ENCODE data around the gene MOGAT1. TPM values are rescaled to one million over a fixed set of nuclear protein-coding genes. Genes with fewer than 3 reads are reported as not detected.

MOGAT1 gene
- polyA plus RNA-seq, 1 donor, result not detected

DNA sequence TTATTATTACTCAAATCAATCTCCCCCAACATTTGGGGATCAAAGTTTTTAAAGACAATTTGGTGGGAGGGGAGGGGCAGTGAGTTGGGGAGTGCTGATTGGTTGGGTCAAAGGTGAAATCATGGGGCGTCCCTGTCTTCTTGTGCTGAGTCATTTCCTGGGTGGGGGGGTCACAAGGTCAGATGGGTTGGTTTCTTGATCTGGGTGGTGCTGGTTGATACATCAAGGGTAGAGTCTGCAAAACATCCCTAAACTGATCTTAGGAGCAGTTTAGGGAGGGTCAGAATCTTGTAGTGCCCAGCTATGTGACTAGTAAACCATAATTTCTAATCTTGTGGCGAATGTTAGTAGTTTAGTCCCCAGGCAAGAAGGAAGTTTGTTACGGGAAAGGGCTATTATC, 67.4 kb downstream of the MOGAT1 start:
- no peak overlapping the region for H3K27ac ChIP-seq (ENCODE audit: low read length)
- no peak overlapping the region for H3K4me3 ChIP-seq (ENCODE audit: low read length)
- H3K9me3 ChIP-seq (ENCODE audit: control insufficient read depth, low read depth, low read length), result no peaks in the 10 kb centered on the region
- DNase-seq, result no peak
- peaks cover 4% of the 10 kb centered on the region for H3K27me3 ChIP-seq (ENCODE audit: control insufficient read depth, insufficient read depth, low read length)
- H3K4me1 ChIP-seq (ENCODE audit: control insufficient read depth, insufficient read depth, low read length), result no peaks in the 10 kb centered on the region
- 0% methylated on average over 1 of the region's 3 CpGs for WGBS (ENCODE audit: insufficient coverage, low lambda C conversion rate)
- no peaks in the 10 kb centered on the region for H3K36me3 ChIP-seq (ENCODE audit: control insufficient read depth, insufficient read depth, low read length)

- no peak overlapping the region for H3K4me3 ChIP-seq (ENCODE audit: low read length)
Observed at GRCh38 chr2:222739939-222740338, 68.5 kb downstream of the MOGAT1 start.

GRCh38 chr2:222743251-222743812, 71.9 kb downstream of the MOGAT1 start:
- no peaks in the 10 kb centered on the region for H3K4me1 ChIP-seq (ENCODE audit: control insufficient read depth, insufficient read depth, low read length)
- DNase-seq, result no peak

More at GRCh38 chr2:222739939-222740338, 68.5 kb downstream of the MOGAT1 start:
- peaks cover 4% of the 10 kb centered on the region for H3K27me3 ChIP-seq (ENCODE audit: control insufficient read depth, insufficient read depth, low read length)
- H3K36me3 ChIP-seq (ENCODE audit: control insufficient read depth, insufficient read depth, low read length), result no peaks in the 10 kb centered on the region
- no CpG with 5 or more reads among the region's 4 CpGs for WGBS (ENCODE audit: insufficient coverage, low lambda C conversion rate)
- H3K27ac ChIP-seq (ENCODE audit: low read length), result no peak overlapping the region
- H3K4me1 ChIP-seq (ENCODE audit: control insufficient read depth, insufficient read depth, low read length), result no peaks in the 10 kb centered on the region
- DNase-seq, result no peak
- no peaks in the 10 kb centered on the region for H3K9me3 ChIP-seq (ENCODE audit: control insufficient read depth, low read depth, low read length)

GRCh38 chr2:222745836-222746559, 74.5 kb downstream of the MOGAT1 start:
- Histone ChIP-seq H3K36me3 (ENCODE audit: control insufficient read depth, insufficient read depth, low read length) (no peaks in the 10 kb centered on the region), H3K9me3 (ENCODE audit: control insufficient read depth, low read depth, low read length) (no peaks in the 10 kb centered on the region), H3K4me1 (ENCODE audit: control insufficient read depth, insufficient read depth, low read length) (no peaks in the 10 kb centered on the region), H3K4me3 (ENCODE audit: low read length) (no peak overlapping the region), H3K27me3 (ENCODE audit: control insufficient read depth, insufficient read depth, low read length) (no peaks in the 10 kb centered on the region), H3K27ac (ENCODE audit: low read length) (no peak overlapping the region)
- 83% methylated on average over 1 of the region's 8 CpGs for WGBS (ENCODE audit: insufficient coverage, low lambda C conversion rate)
- no peak for DNase-seq

More at GRCh38 chr2:222743251-222743812, 71.9 kb downstream of the MOGAT1 start:
- Histone ChIP-seq H3K36me3 (ENCODE audit: control insufficient read depth, insufficient read depth, low read length) (no peaks in the 10 kb centered on the region), H3K27ac (ENCODE audit: low read length) (no peak overlapping the region), H3K4me3 (ENCODE audit: low read length) (no peak overlapping the region), H3K9me3 (ENCODE audit: control insufficient read depth, low read depth, low read length) (no peaks in the 10 kb centered on the region), H3K27me3 (ENCODE audit: control insufficient read depth, insufficient read depth, low read length) (no peaks in the 10 kb centered on the region)
- WGBS (ENCODE audit: insufficient coverage, low lambda C conversion rate), result 100% methylated on average over 2 of the region's 10 CpGs

DNA sequence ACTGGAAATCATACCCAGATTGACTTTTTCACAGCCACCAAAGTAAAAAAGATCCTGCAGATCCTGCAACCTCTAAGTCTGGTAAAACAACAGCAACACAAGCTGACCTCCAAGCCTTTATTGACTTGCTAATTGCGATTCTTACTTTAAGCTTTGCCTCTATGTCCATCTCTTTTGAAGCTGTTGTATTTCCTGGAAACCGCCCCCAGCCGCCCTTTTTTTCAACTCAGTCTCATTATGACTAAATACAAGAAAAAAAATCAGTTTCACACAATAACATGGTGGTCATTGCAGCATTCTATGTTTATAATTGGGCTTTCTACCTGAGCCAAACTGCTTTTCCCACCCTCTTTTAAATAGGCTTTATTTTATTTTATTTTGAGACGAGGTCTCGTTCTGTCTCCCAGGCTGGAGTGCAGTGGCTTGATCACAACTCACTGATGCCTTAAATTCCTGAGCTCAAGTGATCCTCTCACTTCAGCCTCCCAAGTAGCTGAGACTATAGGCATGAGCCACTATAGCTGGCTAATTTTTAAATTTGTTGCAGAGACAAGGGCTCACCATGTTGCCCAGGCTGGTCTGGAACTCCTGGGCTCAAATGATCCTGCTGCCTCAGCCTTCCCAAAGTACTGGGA, 76.2 kb downstream of the MOGAT1 start:
- DNase-seq, result no peak
- H3K27ac ChIP-seq (ENCODE audit: low read length), result no peak overlapping the region
- no peak overlapping the region for H3K4me3 ChIP-seq (ENCODE audit: low read length)
- WGBS (ENCODE audit: insufficient coverage, low lambda C conversion rate), result 100% methylated on average over 1 of the region's 5 CpGs
- H3K36me3 ChIP-seq (ENCODE audit: control insufficient read depth, insufficient read depth, low read length), result no peaks in the 10 kb centered on the region
- H3K9me3 ChIP-seq (ENCODE audit: control insufficient read depth, low read depth, low read length), result no peaks in the 10 kb centered on the region
- H3K4me1 ChIP-seq (ENCODE audit: control insufficient read depth, insufficient read depth, low read length), result peaks cover under 1% of the 10 kb centered on the region
- no peaks in the 10 kb centered on the region for H3K27me3 ChIP-seq (ENCODE audit: control insufficient read depth, insufficient read depth, low read length)

DNA sequence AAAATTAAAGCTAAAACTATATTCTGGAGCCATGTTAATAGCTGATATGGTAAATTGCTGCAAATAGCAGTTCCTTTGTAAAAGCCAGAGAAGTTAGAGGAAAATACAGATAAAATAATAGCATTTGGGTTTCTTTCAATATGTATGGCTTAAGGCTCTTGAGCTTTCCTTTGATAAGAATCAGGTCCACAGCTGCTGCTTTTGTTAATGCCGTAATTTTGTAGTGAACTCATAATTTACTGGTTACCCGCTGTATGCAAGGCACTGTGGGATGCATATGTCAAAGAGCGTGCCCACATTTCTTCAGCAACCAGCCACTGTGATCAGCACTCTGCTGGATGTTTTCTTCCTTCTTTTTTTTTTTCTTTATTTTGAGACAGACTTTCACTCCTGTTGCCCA, 79.1 kb downstream of the MOGAT1 start:
- no peaks in the 10 kb centered on the region for H3K9me3 ChIP-seq (ENCODE audit: control insufficient read depth, low read depth, low read length)
- H3K4me3 ChIP-seq (ENCODE audit: low read length), result no peak overlapping the region
- peaks cover 11% of the 10 kb centered on the region for H3K4me1 ChIP-seq (ENCODE audit: control insufficient read depth, insufficient read depth, low read length)
- H3K27ac ChIP-seq (ENCODE audit: low read length), result no peak overlapping the region
- no peaks in the 10 kb centered on the region for H3K36me3 ChIP-seq (ENCODE audit: control insufficient read depth, insufficient read depth, low read length)
- no peaks in the 10 kb centered on the region for H3K27me3 ChIP-seq (ENCODE audit: control insufficient read depth, insufficient read depth, low read length)
- no peak for DNase-seq
- no CpG with 5 or more reads among the region's 3 CpGs for WGBS (ENCODE audit: insufficient coverage, low lambda C conversion rate)

GRCh38 chr2:222751238-222751637, 79.8 kb downstream of the MOGAT1 start:
- H3K27me3 ChIP-seq (ENCODE audit: control insufficient read depth, insufficient read depth, low read length), result no peaks in the 10 kb centered on the region

GRCh38 chr2:222751821-222752719, 80.6 kb downstream of the MOGAT1 start:
- Histone ChIP-seq H3K9me3 (ENCODE audit: control insufficient read depth, low read depth, low read length) (no peaks in the 10 kb centered on the region), H3K36me3 (ENCODE audit: control insufficient read depth, insufficient read depth, low read length) (no peaks in the 10 kb centered on the region), H3K4me3 (ENCODE audit: low read length) (no peak overlapping the region), H3K4me1 (ENCODE audit: control insufficient read depth, insufficient read depth, low read length) (peaks cover 11% of the 10 kb centered on the region), H3K27ac (ENCODE audit: low read length) (no peak overlapping the region), H3K27me3 (ENCODE audit: control insufficient read depth, insufficient read depth, low read length) (no peaks in the 10 kb centered on the region)
- WGBS (ENCODE audit: insufficient coverage, low lambda C conversion rate), result 90% methylated on average over 4 of the region's 13 CpGs
- DNase-seq, result no peak

More at GRCh38 chr2:222751238-222751637, 79.8 kb downstream of the MOGAT1 start:
- H3K4me1 ChIP-seq (ENCODE audit: control insufficient read depth, insufficient read depth, low read length), result peaks cover 11% of the 10 kb centered on the region
- 100% methylated on average over 3 of the region's 7 CpGs for WGBS (ENCODE audit: insufficient coverage, low lambda C conversion rate)
- DNase-seq, result no peak
- H3K9me3 ChIP-seq (ENCODE audit: control insufficient read depth, low read depth, low read length), result no peaks in the 10 kb centered on the region
- no peak overlapping the region for H3K4me3 ChIP-seq (ENCODE audit: low read length)
- no peak overlapping the region for H3K27ac ChIP-seq (ENCODE audit: low read length)
- no peaks in the 10 kb centered on the region for H3K36me3 ChIP-seq (ENCODE audit: control insufficient read depth, insufficient read depth, low read length)

DNA sequence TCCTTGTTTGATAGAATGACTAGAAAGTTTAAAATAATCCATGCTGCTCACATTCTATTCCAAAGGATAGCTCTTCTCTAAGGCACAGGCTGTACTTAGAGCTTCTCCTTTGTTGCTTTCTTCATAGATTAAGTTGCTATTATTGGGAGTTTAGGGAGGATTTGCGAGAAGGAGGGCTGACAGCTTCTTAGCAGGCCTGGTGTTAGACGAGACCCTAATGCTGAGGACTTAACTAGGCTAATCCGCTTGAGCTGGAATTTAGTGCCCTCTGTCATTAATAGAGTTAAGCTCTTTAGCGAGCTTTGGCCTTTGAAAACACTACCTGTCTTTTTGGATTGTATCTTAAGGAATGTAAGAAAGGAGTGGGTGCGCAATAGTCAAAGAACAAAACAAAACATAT, 81.3 kb downstream of the MOGAT1 start:
- H3K4me1 ChIP-seq (ENCODE audit: control insufficient read depth, insufficient read depth, low read length), result peaks cover 11% of the 10 kb centered on the region
- H3K9me3 ChIP-seq (ENCODE audit: control insufficient read depth, low read depth, low read length), result no peaks in the 10 kb centered on the region
- no peak for DNase-seq
- WGBS (ENCODE audit: insufficient coverage, low lambda C conversion rate), result no CpG with 5 or more reads among the region's 5 CpGs
- H3K4me3 ChIP-seq (ENCODE audit: low read length), result no peak overlapping the region
- H3K27ac ChIP-seq (ENCODE audit: low read length), result no peak overlapping the region
- no peaks in the 10 kb centered on the region for H3K36me3 ChIP-seq (ENCODE audit: control insufficient read depth, insufficient read depth, low read length)
- H3K27me3 ChIP-seq (ENCODE audit: control insufficient read depth, insufficient read depth, low read length), result no peaks in the 10 kb centered on the region

DNA sequence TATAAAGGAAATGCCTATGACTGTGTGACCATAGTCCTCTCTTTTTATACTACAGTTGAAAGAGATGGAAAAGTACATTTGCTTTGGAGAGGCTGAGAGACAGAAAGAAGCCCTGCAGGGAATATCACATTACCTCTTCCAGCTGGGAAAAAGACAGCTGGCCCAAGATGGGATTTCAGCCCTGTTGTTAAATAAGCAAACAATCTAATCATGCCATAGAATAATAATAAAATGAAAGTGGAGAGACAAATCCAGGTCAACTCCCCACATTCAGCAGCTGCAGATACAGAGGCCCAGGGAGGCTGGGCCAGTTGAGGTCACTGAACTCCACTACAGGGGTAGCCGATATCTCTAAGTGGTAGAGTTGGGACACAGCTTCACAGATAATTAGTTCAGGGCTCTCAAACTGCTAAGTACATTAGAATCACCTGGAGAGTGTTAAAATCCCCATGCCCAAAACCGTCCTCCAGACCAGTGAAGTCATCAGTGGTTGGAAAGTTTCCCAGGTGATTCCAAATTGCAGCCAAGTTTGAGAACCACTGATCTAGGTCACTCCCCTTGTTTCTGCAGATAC, 81.9 kb downstream of the MOGAT1 start:
- no peaks in the 10 kb centered on the region for H3K27me3 ChIP-seq (ENCODE audit: control insufficient read depth, insufficient read depth, low read length)
- no peaks in the 10 kb centered on the region for H3K9me3 ChIP-seq (ENCODE audit: control insufficient read depth, low read depth, low read length)
- peak in 1 of 2 donors; percentile 32 for DNase-seq
- H3K36me3 ChIP-seq (ENCODE audit: control insufficient read depth, insufficient read depth, low read length), result no peaks in the 10 kb centered on the region
- no peak overlapping the region for H3K27ac ChIP-seq (ENCODE audit: low read length)
- WGBS (ENCODE audit: insufficient coverage, low lambda C conversion rate), result no CpG with 5 or more reads among the region's 2 CpGs
- H3K4me3 ChIP-seq (ENCODE audit: low read length), result no peak overlapping the region
- H3K4me1 ChIP-seq (ENCODE audit: control insufficient read depth, insufficient read depth, low read length), result peaks cover 11% of the 10 kb centered on the region

Data from large intestine (tissue), 3 donors.